Jurkat, Clone E6-1 (cell line): ENCODE data around the gene DCAF17.

ENCODE experiments used
- DNase-seq: peaks from one replicate; pipeline ENCODE4 v3.0.0-alpha.2; 2011; ENCODE audit warnings: low read depth, low spot score
- H3K4me3 ChIP-seq: 2 replicates; pipeline ENCODE4 v1.5.1; 2011; ENCODE audit warnings: mild to moderate bottlenecking, low read length, control low read depth, moderate library complexity

The DCAF17 gene

DNA sequence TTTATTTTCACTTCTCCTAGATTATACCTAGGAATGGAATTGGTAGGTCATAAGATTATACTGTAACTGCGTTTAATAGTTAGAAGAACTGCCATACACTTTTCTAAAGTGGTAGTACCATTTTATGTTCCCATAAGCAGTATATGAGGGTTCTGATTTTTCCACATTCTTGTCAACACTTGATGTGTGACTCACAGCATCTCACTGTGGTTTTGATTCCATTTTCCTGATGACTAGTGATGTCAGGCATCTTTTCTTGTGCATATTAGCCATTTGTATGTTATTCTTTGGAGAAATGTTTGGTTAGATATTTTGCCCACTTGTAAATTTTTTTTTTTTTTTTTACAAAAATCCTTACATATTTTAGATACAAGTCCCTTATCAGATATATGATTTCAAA, 2.3 kb downstream of the DCAF17 start:
- no peak overlapping the region for H3K4me3 ChIP-seq
- no peak for DNase-seq

DNA sequence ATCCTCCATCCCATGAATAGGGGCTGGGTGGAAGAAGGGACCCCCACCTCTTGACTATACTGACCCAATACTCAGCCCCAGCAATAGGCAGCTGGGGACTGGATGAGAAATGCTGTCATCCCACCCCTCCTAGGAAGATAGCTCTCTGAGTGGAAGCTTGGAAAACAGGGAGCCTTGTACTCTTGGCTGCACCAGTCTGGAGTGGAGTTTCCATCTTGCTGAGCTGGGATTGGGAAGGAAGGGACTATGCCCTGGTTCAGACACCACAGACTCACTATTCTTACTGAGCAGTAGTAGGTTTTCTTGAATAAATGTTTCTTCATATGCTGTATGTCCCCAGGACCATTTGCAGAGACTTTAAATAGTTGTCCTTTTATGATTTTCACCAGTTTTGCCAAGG, 7.4 kb downstream of the DCAF17 start:
- no peak overlapping the region for H3K4me3 ChIP-seq
- no peak for DNase-seq

GRCh38 chr2:171447675-171448074, 13.6 kb downstream of the DCAF17 start:
- no peak overlapping the region for H3K4me3 ChIP-seq
- DNase-seq = no peak

DNA sequence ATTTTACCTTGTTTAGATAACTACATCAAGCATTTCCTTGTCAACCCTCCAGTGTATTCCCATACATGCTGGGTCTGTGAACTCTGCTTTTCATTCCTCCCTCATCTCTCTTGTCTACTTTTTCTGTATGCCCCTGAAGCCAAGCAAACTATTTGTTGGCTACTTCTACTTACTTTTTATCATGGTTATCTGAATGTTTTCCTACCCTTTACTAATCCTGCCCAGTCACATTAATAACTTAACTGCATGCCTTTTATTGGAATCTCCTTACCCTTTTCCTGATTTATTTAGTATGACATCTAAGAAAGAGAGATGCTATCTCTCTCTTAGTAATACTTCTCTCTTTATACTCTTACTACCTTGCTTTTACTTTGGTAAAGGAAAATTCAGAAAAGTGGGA, 17.0 kb downstream of the DCAF17 start:
- H3K4me3 ChIP-seq = no peak overlapping the region
- DNase-seq = no peak

GRCh38 chr2:171452773-171453172, 18.7 kb downstream of the DCAF17 start:
- no peak overlapping the region for H3K4me3 ChIP-seq
- no peak for DNase-seq

- no peak for DNase-seq
- no peak overlapping the region for H3K4me3 ChIP-seq
These were observed 25.5 kb downstream of the DCAF17 start for GRCh38 chr2:171459498-171459897.

DNA sequence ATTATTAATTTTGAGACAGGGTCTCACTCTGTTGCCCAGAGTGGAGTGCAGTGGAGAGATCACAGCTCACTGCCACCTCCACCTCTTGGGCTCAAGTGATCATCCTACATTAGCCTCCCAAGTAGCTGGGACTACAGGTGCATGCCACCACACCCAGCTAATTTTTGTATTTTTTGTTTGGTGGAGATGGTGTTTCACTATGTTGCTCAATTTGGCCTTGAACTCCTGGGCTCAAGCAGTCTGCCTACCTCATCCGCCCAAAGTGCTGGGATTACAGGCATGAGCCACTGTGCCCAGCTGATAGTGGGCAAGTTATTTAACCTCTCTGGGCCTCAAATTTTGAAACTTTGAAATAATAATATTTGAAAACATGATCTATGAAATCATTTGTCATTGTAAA, 26.5 kb downstream of the DCAF17 start:
- DNase-seq = no peak
- H3K4me3 ChIP-seq = no peak overlapping the region

- DNase-seq = no peak
- no peak overlapping the region for H3K4me3 ChIP-seq
These were observed 35.1 kb downstream of the DCAF17 start for GRCh38 chr2:171469176-171469575.

DNA sequence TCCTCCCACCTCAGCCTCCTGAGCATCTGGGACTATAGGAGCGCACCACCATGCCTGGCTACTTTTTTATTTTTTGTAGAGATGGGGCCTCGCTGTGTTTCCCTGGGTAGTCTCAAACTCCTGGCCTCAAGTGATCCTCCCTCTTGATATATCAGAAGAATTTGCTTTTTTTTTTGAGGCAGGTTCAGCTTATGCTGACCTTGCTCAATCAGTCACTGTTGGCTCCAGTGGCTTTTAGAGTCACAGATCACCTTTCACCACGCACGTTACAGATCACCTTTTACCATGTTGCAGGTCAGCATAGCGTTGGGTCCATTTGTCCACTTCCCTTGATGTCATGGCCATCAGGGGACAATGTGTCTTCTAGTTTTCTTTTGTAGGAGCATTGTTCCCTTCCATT, 36.1 kb downstream of the DCAF17 start:
- no peak overlapping the region for H3K4me3 ChIP-seq
- no peak for DNase-seq

DNA sequence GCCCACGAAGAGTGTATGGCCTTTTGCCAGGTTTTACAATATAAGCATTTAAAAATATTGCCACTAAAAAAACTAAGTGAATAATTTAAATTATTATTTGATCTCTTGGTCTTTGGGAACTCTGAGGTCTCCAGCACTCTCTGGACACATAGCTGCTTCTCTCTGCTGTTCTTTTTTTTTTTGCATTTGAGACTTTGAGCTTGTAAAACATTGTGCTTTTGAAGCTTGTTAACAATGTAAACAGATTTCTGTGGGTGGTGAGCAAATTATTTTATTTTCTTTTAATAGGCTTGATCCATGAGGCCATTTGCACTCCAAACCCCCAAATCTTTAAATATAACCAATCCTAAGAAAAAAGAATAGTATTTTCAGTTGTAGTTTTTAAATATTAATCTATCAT, 42.0 kb downstream of the DCAF17 start:
- no peak overlapping the region for H3K4me3 ChIP-seq
- no peak for DNase-seq

- DNase-seq = no peak
- H3K4me3 ChIP-seq = no peak overlapping the region
These were observed 44.3 kb downstream of the DCAF17 start for GRCh38 chr2:171478345-171478744.

DNA sequence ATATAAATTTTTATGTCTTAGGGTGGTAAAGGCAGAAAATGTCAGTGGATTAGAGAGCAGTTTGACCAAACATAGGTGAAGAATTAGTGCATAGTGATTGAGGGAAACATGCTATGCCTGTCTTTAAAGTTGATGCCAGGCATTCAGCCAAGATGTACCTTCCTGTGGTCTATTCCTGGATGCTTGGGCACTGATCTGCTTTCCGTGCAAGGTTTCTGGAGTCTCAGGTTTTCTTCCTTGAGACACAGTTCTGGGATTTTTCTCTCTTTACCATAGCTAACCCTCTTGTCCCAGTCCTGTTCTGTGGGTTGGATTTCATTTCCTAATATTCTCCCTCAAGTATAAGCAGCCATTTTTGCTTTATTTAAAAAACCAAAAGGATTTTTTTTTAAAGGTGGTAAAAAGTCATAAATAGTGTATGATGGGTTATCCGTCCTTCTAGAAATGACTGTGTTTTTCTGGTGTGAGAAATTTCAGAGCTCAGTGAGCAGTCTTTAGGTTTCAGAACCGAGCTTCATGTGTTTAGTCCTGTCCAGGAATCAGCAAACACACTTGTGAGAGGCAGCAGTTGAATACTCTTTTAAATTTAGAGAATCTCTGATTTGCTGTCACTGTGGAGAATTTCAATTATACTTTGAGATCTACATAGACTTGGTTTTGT, 45.3 kb downstream of the DCAF17 start:
- DNase-seq = no peak
- no peak overlapping the region for H3K4me3 ChIP-seq

- H3K4me3 ChIP-seq = no peak overlapping the region
- DNase-seq = no peak
These were observed 46.9 kb downstream of the DCAF17 start for GRCh38 chr2:171480908-171481307.

- no peak for DNase-seq
- no peak overlapping the region for H3K4me3 ChIP-seq
These were observed 48.3 kb downstream of the DCAF17 start for GRCh38 chr2:171482308-171482707.

DNA sequence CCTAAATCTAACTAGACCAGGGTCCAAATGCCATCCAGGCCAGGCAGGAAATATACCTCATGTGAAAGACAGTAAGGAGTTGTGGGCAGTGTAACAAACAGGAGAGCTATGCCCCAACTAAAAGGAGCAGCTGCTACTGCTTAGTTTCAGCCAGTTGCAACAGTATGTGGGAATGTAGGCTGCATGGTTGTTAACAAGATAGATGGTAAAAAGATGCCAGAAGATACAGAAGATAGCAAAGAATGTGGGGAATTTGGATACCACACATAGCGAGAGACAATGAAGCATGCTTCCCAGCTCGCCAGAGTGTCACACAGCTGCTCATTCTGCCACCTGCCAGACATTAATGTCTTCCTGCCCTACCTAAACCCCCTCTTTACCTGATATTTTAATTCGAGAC, 48.9 kb downstream of the DCAF17 start:
- no peak for DNase-seq
- no peak overlapping the region for H3K4me3 ChIP-seq

DNA sequence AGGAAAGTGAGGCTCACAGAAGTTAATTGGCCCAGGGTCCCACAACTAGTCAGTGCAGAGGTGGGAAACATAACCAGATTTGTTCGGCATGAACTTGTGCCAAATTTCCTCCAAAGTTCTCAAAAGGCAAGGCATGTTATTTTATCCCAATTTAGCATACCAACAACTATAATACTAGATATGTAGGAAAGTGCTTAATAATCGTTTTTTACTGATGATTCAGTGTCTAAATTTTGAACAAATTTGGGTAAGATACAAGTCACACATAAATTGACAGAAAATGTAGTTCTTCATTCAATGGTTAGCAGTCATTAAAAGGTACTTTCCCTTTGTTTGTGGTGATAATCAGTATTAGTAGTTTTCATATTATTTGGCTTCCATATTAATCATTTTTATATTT, 49.8 kb downstream of the DCAF17 start:
- H3K4me3 ChIP-seq = no peak overlapping the region
- DNase-seq = no peak

DNA sequence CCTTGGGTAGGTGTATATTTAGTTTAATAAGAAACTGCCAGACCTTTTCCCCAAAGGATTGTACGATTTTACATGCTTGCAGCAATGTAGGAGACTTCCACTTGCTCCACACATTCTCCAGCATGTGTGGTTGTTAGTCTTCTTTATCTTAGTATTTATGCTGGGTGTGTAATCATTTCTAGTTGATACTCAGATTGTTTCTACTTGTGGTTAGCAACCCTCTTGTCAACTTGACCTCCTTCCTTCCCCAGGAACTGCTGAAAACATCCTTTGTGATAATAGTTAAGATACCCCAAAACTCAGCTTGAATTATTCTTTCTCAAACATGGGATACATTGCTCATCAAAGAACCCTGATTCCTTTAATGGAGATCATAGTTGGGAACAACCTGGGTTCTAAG, 51.1 kb downstream of the DCAF17 start:
- H3K4me3 ChIP-seq = no peak overlapping the region
- no peak for DNase-seq

GRCh38 chr2:171487201-171487600, 53.2 kb downstream of the DCAF17 start:
- no peak overlapping the region for H3K4me3 ChIP-seq
- DNase-seq = no peak

DNA sequence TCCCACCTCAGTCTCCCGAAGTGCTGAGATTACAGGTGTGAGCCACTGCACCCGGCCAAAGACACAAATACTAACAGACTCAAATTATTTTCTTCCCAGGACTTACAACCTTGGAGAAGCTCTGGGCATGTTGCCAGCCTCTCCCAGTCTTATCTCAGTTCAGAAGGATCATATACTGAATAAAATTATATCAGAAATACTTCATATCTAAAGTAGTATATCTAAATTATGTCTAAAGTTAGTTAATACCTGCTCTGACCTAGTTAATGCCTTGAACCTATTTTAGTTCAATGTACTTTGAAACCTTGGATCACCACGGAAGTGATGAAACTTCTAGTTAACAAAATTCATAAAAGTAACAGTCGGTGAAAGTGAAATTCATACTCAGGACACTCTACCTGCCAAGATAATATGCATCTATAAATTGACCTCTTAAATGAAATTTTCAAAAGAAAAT, 53.8 kb downstream of the DCAF17 start:
- DNase-seq = no peak

DNA sequence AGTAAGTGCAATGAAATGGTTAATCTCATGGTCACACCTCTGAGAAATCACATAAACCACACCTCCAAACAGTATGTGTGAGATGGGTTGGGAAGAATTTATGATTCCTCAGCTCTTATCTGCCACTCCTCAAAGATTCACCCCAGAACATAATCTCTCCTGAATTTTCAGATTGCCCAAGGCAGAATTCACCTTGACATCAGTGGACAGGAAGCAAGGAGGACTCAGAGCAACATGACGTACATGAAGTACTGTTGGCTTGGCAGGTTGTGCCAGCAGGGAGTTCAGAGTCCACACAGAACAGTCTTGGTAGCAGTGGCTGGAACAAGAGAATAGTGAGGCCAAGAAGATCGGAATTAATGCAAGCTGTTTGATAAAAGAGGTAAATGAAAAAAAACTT, 56.6 kb downstream of the DCAF17 start:
- H3K4me3 ChIP-seq = no peak overlapping the region
- DNase-seq = no peak

More for the DNA sequence above, 53.8 kb downstream of the DCAF17 start:
- no peak overlapping the region for H3K4me3 ChIP-seq

DNA sequence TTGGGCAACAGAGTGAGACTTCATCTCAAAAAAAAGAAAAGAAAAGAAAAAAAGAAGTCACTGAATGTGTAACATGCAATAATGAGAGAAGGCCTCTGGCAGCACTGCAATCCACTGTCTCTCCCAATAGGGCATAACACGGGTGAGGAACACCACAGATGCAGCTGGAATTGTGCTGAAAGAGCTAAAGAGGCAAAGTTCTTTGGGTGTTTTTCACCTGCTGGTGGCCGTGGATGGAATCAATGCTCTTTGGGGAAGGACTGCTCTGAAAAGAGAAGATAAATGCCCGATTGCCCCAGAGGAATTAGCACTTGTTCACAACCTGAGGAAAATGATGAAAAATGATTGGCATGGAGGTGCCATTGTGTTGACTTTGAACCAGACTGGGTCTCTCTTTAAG, 57.3 kb downstream of the DCAF17 start:
- no peak overlapping the region for H3K4me3 ChIP-seq
- DNase-seq = no peak

- no peak overlapping the region for H3K4me3 ChIP-seq
- DNase-seq = no peak
These were observed 58.6 kb downstream of the DCAF17 start for GRCh38 chr2:171492664-171493063.
